ENCODE measurements around the gene IFIH1. TPM values are rescaled to one million over a fixed set of nuclear protein-coding genes. Genes with fewer than 3 reads are reported as not detected.
A peak's percentile ranks its signal among the peaks of the same experiment; 100 is the strongest.

The IFIH1 gene
- total and polyA plus RNA-seq, 7 donors = 8.8 to 16.0 (median 11.2) TPM

GRCh38 chr2:162243715-162244114 lies 74.8 kb downstream of the IFIH1 start:
- intact Hi-C loops (cut with DNase I) = no loop called here
- Histone ChIP-seq H3K27me3 (no peaks in the 10 kb centered on the region), H3K27ac (peak overlapping the region; percentile 71 to 85 (median 76)), H3K4me1 (peaks cover 0 to 54% (median 43%) of the 10 kb centered on the region in 4 donors), H3K9me3 (no peaks in the 10 kb centered on the region), H3K36me3 (no peaks in the 10 kb centered on the region), H3K4me3 (peak overlapping the region in 2 of 4 donors; percentile 27 to 38)
- 74 to 80% methylated on average over 1 of the region's 1 CpG for WGBS, 2 donors
- TF ChIP-seq POLR2A (IDR thresholded peaks at IDR 0.05) (no peak), EP300 (IDR thresholded peaks at IDR 0.05) (no peak), CTCF (IDR thresholded peaks at IDR 0.05) (no peak), POLR2AphosphoS5 (IDR thresholded peaks at IDR 0.05) (no peak)
- DNase-seq = no peak

DNA sequence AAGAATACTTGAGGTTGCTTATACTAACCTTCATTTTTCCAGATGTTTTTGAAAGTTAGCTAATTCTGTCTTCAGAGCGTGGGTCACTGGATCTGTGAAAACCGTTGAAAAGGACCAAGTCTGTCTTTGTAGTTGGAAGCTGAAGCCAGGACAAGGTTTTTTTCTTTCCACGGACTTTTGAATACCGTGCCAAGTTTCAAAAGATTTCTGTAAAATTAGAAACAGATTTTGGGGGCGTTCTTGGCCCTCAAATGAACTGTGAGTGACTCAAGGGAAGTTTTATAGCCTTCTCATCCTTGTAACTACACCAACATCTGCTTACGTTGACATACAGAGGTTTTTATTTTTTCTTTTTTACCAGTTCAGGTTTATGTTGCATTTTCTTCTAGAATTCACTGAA lies 75.2 kb downstream of the IFIH1 start, which contains the start of gene FAP:
Gene FAP, minus strand, starts transcription at position 152 of the 400 bp plus-strand sequence. Its CDS starts 118 bp downstream, at position 34.
- Histone ChIP-seq H3K9me3 (no peaks in the 10 kb centered on the region), H3K27me3 (no peaks in the 10 kb centered on the region), H3K4me1 (peaks cover 0 to 54% (median 43%) of the 10 kb centered on the region in 4 donors), H3K4me3 (peak within 1 kb of the TSS in 3 of 4 donors; percentile 18 to 38 (median 27)), H3K36me3 (no peaks in the 10 kb centered on the region), H3K27ac (peak within 1 kb of the TSS; percentile 71 to 85 (median 76))
- WGBS, 2 donors = 64 to 66% methylated on average over 6 of the region's 6 CpGs
- no peak for DNase-seq
- intact Hi-C loops (cut with DNase I) = no loop called here
- TF ChIP-seq EP300 (IDR thresholded peaks at IDR 0.05) = no peak
- TF ChIP-seq POLR2A (IDR thresholded peaks at IDR 0.05) = no peak
- no peak for TF ChIP-seq CTCF (IDR thresholded peaks at IDR 0.05)
- peak in 2 of 4 donors; percentile 30 to 40 for TF ChIP-seq POLR2AphosphoS5 (IDR thresholded peaks at IDR 0.05)

GRCh38 chr2:162242586-162243280 lies 75.8 kb downstream of the IFIH1 start:
- 49 to 72% methylated on average over 5 of the region's 5 CpGs for WGBS, 2 donors
- intact Hi-C loops (cut with DNase I) = no loop called here
- peak overlapping the region in 3 of 4 donors; percentile 18 to 38 (median 27) for H3K4me3 ChIP-seq
- H3K9me3 ChIP-seq = no peaks in the 10 kb centered on the region
- H3K4me1 ChIP-seq = peaks cover 0 to 54% (median 43%) of the 10 kb centered on the region in 4 donors
- TF ChIP-seq POLR2A (IDR thresholded peaks at IDR 0.05) (no peak), POLR2AphosphoS5 (IDR thresholded peaks at IDR 0.05) (peak in 1 of 4 donors; percentile 49), EP300 (IDR thresholded peaks at IDR 0.05) (no peak), CTCF (IDR thresholded peaks at IDR 0.05) (no peak)
- H3K27me3 ChIP-seq = no peaks in the 10 kb centered on the region
- DNase-seq = no peak
- H3K36me3 ChIP-seq = no peaks in the 10 kb centered on the region
- peak overlapping the region; percentile 49 to 85 (median 76) for H3K27ac ChIP-seq

GRCh38 chr2:162241571-162241970 lies 76.9 kb downstream of the IFIH1 start:
- DNase-seq = no peak
- Histone ChIP-seq H3K36me3 (no peaks in the 10 kb centered on the region), H3K9me3 (no peaks in the 10 kb centered on the region), H3K27ac (peak overlapping the region in 2 of 4 donors; percentile 81 to 85), H3K4me3 (peak overlapping the region in 2 of 4 donors; percentile 27 to 38), H3K27me3 (no peaks in the 10 kb centered on the region), H3K4me1 (peaks cover 0 to 54% (median 43%) of the 10 kb centered on the region in 4 donors)
- TF ChIP-seq POLR2AphosphoS5 (IDR thresholded peaks at IDR 0.05) (no peak), CTCF (IDR thresholded peaks at IDR 0.05) (no peak), POLR2A (IDR thresholded peaks at IDR 0.05) (no peak), EP300 (IDR thresholded peaks at IDR 0.05) (no peak)
- 83 to 89% methylated on average over 1 of the region's 1 CpG for WGBS, 2 donors
- intact Hi-C loops (cut with DNase I) = no loop called here
